Measurements from ENCODE around the gene SDK1.

SDK1 gene, protein sequence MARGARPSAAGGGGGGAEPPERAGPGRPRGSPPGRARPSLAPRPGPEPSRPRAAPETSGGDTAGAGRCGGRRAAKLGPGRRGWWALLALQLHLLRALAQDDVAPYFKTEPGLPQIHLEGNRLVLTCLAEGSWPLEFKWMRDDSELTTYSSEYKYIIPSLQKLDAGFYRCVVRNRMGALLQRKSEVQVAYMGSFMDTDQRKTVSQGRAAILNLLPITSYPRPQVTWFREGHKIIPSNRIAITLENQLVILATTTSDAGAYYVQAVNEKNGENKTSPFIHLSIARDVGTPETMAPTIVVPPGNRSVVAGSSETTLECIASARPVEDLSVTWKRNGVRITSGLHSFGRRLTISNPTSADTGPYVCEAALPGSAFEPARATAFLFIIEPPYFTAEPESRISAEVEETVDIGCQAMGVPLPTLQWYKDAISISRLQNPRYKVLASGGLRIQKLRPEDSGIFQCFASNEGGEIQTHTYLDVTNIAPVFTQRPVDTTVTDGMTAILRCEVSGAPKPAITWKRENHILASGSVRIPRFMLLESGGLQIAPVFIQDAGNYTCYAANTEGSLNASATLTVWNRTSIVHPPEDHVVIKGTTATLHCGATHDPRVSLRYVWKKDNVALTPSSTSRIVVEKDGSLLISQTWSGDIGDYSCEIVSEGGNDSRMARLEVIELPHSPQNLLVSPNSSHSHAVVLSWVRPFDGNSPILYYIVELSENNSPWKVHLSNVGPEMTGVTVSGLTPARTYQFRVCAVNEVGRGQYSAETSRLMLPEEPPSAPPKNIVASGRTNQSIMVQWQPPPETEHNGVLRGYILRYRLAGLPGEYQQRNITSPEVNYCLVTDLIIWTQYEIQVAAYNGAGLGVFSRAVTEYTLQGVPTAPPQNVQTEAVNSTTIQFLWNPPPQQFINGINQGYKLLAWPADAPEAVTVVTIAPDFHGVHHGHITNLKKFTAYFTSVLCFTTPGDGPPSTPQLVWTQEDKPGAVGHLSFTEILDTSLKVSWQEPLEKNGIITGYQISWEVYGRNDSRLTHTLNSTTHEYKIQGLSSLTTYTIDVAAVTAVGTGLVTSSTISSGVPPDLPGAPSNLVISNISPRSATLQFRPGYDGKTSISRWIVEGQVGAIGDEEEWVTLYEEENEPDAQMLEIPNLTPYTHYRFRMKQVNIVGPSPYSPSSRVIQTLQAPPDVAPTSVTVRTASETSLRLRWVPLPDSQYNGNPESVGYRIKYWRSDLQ (N-terminal part only)

DNA sequence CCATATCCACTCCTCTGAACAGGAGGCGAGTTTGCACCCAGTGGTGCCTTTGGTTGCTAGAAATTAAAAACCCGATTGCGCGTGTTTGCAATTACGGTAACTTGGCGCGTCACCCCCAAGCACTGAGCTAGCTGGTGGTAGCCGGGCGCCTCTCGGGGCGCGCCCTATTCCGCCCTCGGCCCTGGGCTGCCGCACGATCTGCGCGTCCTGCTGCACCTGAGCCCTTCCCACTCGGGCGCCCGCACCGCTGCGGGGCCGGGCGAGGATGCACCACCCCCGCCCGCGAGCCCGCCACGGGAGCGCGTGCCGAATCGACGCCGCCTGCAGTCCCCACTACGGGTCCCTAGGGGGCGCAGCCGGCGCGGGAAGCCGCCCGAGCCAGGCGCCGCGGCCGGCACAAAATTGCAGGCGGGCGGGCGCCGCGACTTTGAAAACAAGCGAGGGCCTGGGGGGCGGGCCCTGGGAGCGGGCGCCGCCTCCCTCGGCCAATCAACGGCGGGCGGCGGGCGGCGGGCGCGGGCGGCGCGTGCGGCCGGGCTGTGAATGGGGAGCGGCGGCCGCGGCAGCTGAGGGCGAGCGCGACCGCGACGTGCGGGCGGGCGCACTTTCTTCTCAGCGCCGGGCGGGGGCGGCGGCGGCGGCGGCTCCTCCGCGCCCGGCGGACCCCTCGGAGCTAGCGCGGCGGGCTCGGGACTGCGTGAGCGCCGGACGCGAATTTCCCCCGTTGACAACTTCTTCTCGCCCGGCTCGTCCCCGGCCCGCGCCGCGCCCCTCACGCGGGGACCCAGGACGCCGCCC lies at the start of gene SDK1:
Gene SDK1 (plus strand): TSS at position 602 of the 798 bp plus-strand sequence. CDS start 335 bp downstream, outside the sequence.
- peak; percentile 85 for DNase-seq

DNA sequence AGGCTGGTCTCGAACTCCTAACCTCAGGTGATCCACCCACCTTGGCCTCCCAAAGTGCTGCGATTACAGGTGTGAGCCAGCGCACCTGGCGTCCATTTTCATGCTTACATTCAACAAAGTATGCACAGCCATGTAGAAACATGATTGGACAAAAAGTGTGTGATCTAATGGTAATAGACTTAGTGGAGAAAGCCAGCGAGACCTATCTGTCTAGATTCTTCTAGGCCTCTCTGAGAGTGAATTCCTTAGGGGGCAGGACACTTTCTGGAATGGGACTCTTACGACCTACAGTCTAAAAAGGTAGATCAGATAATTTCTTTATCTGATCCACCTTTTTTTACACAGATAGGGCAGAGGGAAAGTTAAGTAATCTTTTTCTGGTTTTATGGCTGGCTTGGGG lies 46.3 kb upstream of the SDK1 start:
- no peak for DNase-seq

DNA sequence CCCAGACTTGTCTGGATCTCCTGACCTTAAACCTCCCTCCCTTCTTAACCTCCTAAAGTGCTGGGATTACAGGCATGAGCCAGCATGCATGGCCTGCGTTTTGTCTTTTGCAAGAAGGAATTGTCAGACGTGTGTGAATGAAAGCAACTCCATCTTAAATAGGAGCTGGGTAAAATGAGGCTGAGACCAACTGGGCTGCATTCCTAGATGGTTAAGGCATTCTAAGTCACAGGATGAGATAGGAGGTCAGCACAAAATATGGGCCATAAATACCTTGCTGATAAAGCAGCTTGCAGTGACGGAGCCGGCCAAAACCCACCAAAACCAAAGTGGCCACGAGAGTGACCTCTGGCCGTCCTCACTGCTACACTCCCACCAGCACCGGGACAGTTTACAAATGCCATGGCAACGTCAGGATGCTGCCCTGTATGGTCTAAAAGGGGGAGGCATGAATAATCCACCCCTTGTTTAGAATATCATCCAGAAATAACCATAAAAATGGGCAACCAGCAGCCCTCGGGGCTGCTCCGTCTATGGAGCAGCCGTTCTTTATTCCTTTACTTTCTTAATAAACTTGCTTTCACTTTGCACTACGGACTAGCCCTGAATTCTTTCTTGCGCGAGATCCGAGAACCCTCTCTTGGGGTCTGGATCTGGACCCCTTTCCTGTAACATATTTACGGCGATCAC lies 41.2 kb upstream of the SDK1 start:
- DNase-seq = no peak

DNA sequence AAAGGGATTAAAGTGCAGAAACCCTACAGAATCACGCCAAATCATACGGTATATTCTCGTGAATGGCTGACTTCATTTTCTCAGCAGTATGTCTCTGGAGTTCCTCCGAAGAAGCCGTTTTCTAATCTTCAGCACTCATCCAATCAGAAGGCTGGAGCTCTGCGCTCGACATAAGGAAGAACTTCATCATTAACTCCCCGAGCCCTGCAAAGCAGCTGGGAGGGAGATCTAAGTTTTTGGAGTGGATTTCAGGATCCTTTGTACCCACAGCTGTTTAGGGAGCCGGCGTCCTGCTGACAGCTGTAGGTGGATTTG lies 40.7 kb upstream of the SDK1 start:
- DNase-seq = no peak

DNA sequence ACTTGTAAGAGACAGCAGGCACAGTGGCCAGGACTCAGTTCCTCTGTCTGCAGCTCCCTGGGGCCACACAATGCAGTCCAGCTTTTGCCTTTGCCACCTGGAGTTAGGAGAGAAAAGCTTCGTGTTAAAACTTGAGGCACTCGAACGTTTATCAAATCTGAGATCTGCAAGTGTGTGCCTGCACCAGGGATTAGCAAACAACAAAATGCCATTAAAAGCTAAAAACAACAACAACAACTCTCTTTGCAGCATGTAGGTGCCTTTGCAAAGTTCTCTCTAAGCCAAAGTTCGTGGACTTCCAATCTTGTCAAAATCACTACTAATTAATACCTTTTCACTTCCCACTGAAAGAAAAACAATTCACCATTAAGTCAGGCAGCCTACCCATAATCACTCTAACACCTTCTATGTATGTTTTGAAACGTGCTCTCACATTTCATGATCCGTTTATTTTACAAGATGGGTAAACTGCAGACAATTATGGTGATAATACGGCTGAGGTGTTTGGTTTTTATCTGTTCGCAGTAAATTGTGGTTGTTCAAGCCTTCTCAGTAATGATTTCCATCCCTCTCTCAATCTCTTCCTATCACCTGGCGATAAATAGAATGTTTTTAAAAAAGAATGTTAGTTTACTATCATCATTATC lies 36.2 kb upstream of the SDK1 start:
- no peak for DNase-seq

DNA sequence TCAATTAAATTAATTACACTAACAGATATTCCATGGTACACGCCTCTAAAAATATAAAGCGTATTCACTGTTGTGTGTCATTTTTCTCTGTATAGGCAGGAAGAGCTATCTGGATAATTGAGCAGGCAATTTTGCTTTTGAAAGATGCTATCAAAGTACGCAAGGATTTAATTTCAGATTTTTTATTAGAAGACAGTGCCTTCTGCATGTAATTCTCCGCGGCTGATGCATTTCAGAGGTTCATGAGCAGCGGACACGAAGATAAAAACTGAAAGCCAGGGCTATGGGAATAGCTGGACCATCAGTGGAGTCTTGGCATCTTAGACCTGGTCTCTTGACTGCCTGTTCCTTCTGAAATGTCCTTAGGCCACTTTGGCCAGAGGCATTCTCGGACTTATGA lies 35.7 kb upstream of the SDK1 start:
- no peak for DNase-seq

DNA sequence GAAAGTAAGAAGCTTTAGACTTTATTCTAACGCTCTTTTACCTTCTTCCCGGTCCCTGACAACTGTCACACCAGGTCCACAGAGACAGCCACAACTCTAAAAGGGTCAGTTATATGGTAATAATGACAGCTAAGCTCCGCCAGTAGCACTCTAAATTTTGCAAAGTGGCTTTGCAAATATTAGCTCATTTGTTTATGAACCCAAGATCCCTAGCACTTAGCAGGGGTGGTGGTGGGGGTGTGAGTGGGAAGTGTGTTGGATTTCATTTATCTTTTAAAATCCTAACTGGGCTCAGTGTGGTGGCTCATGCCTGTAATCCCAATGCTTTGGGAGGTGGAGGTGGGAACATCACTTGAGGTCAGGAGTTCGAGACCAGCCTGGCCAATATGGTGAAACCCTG lies 34.8 kb upstream of the SDK1 start:
- no peak for DNase-seq

DNA sequence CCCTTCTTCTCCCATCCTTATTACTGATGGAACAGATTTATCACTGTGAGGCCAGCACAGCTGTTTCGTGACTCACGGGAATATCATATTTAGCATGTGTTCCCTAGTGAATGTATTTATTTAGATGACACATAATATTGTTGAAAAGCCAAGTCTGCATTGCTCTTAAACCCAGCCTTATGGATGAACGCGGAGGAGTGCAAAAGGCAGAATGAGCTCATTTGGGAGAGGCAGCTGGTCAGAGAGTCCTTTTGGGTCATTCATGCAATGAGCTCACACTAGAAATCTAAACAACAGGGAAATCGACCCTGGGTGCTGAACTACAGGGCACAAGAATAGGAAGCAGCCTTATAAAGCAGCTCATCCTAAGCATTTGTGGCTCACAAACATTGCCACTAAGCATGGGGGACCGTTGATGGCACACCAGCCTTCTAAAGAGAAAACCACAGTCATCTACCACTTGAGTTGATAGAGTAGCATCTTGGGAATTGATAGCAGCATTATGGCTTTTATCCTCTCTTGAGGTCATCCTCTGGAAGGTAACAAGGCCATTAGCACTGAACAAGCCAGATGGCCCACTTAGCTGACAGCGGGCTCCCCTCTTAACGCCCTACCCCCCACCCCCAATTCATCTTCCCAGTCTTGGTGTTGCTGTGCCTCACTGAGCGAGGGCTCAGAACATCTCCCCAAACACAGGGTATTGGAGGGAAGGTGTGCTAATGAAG lies 32.9 kb upstream of the SDK1 start:
- no peak for DNase-seq

DNA sequence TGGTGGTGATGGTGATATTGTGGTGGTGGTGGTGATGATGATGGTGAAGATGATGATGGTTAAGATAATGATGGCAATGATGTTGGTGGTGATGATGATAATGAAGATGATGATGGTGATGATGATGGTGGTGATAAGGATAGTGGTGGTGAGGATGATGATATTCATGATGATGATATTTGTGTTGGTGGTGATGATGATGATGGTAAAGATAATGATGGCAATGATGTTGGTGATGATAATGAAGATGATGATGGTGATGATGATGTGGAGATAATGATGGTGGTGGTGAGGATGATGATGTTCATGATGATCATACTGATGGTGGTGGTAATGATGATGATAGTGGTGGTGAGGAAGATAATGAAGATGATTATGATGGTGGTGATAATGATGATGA lies 30.7 kb upstream of the SDK1 start:
- no peak for DNase-seq

DNA sequence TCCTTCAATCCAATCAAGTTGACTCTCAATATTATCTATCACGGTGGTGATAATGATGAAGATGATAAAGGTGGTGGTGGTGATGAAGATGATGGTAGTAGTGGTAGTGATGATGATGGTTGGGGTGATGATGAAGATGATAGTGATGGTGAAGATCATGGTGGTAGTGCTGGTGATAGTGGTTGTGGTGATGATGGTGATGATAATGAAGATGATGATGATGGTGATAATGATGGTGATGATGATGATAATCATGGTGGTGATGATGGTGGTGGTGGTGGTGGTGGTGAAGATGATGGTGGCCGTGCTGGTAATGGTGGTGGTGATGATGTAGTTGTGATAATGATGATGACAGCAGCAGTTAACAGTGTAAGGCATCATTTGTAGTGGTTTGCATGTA lies 29.8 kb upstream of the SDK1 start:
- no peak for DNase-seq

DNA sequence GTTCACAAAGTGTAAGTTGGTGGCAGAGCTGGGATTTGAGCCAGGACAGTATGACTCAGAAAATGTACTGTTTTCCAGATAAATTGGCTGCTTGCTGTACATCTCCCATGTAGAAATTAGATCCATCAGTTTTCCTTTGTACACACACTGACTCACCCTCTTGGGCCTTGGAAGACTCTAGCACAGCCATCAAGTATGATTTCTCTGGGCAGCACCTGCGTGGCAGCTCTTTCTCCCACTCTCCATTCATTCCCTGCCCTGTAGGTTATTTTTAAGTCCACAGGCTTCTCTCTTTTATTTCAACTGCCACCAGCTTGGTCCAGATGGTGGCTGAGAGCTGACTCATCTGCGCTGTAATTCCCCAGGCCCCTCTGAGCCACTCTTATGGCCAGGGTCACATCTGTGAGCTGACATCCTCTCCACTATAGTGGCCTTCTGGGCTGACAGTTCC lies 28.3 kb upstream of the SDK1 start:
- no peak for DNase-seq

DNA sequence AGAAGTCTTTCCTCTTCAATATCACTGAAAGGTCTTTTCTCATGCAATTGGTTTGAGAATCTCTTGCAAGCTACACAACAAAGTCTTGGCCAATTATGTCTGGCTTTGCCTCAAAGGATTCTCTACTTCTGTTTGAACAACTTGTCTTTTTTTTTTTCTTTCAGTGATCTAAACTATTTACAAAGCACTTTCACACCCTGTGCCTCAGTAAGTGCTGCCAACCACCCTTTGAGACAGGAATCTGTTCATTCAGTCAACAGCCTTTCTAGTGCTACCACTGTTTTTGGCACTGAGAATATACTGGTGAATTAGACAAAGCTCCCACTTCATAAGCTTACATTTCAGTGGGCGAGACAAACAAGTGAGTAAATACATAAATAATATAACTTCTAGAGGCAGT lies 26.9 kb upstream of the SDK1 start:
- DNase-seq = no peak

DNA sequence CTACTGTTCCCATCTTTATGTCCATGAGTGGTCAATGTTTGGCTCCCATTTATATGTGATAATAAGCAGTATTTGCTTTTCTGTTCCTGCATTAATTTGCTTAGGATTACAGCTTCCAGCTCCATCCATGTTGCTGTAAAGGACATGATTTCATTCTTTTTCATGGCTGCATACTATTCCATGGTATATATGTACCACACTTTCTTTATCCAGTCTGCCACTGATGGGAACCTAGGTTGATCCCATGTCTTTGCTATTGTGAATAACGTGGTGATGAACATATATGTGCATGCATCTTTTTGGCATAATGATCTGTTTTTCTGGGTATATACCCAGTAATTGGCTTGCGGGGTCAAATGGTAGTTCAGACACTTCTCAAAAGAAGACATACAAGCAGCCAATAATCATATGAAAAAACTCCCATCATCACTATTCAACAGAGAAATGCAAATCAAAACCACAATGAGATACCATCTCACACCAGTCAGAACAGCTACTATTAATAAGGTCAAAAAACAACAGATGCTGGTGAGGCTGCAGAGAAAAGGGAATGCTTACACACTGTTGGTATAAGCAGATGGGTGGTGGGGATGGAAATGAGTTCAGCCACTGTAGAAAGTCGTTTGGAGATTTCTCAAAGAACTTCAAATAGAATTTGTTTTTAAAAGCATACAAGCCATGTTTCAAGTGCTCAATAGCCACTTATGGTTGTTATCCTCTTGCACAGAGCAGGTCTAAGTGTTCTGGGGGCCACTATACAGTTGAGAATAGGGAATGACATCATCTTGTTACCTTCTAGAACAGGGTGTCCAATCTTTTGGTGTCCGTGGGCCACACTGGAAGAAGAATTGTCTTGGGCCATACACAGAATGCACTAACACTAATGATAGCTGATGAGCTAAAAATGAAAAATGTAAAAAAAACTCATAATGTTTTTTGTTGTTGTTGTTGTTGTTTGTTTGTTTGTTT lies 23.2 kb upstream of the SDK1 start:
- DNase-seq = no peak

DNA sequence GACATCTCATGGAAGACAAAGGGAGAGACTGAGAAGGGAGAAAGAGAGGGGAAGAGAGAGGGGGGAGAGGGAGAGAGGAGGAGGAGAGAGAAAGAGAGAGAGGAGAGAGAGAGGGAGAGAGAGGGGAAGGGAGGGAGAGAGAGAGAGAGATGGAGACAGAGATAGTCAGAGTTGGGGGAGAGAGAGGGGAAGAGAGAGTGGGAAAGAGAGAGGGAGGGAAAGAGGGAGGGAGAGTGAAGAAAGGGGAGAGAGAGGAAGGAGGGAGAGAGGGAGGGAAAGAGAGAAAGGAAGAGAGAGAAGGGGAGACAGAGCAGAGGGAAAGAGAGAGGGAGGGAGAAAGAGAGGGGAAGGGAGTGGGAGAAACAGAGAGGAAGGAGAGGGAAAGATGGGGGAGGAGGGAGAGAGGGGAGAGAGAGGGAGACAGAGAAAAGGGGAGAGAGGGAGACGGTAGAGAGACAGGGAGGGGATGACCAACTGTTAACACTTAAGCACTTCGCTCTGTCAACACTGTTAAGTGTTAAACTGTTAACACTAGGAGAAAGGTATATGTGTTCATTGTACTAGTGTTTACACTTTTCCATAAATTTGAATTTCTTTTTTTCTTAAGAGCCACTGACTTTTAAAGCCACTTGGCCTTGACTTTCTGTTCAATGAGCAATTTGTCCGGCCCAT lies 21.8 kb upstream of the SDK1 start:
- DNase-seq = no peak

DNA sequence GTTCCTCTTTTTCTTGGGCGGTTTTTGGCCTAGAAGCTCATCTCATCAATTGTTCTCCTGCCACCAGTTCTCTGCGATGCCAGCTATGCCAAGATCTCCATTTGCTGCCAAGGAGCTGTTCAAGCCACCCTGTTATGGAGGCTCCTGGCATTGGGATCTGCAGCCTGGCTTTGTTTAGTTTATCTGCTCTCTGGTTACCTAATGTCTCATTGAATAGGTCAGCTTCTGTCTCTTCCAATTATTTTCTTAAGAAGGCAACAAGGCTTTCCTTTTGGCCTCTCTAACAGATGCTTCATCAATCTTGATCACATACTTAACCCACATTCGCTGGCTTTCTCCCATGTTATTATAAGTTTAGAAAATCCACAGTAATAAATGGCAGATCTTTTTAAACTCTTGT lies 20.6 kb upstream of the SDK1 start:
- DNase-seq = no peak

DNA sequence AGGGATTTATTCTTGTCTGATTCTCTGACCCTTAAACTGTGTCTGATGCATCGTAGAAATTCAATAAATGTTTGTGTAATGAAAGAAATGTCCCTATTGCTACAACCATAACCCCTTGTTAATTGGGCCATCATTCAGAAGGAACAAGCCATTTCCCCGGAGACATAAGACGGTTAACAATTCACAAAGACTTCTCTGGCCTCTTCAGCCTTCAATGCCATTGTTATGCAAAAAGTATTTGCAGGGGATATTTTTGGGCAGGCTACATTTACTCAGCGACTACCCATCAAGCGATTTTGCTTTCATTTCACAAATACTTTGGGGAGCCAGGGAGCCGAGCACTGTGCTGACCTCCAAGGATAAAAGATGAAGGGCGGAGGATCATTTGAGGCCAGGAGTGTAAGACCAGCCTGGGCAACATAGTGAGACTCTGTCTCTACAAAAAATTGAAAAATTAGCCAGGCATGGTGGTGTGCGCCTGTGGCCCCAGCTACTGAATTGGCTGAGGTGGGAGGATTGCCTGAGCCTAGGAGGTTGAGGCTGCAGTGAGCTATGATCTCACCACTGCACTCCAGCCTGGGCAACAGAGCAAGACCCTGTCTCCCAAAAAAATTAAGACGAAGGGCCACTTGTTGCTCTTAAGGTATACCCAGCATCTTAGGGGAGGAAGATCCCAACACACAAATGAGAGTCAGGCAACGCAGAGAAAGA lies 20.0 kb upstream of the SDK1 start:
- no peak for DNase-seq

DNA sequence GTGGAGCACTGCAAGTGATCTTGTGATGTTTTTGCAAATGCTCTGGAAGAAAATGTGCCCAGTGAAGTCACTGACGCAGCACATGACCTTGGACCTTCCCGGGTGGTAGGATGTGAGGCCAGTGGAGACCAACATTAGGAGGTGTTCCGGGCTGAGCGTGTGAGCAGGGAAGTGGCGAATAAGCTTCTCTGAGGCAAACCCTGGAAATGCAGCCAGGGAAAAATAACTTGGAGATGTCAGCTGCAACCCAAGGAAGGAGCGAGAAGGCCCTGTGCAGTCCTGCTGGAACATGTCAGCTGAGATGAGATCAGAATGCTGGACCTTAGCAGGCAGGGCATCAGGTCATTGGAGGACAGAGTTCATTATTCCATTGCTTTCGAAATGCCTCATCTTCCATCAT lies 18.6 kb upstream of the SDK1 start:
- no peak for DNase-seq

DNA sequence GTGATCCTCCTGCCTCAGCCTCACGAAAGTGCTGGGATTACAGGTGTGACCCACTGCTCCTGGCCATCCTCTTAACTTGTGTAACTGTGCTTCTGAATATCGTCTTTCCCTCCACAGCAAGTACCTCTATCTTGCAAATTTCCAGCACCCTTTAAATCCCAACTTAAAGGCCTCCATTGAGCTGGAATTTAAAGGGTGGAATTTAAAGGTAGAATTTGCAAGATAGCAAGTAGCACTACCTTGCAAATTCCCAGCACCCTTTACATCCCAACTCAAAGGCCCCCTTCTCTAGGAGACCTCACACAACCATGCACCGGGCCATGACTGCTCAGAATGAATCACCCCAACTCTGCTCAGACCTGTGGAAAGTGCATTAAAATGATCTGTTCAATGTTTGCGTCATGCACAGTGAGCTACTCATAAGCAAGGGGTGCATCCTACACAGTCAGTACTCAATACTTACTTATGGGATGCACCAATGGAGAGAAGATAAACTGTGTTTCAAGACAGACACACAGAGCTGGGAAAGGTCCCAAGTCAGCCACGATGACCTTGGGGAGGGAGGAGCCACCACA lies 17.8 kb upstream of the SDK1 start:
- no peak for DNase-seq
